Fibroblast of the aortic adventitia (primary cell): ENCODE data around the gene CACNA1B. TPM values are rescaled to one million over a fixed set of nuclear protein-coding genes. Genes with fewer than 3 reads are reported as not detected.
"Not testable (repeated sequence)": the region's sequence is repeated elsewhere in the genome, so short reads cannot be mapped to it uniquely, and the experiment has no call there.

Source experiments
- DNase-seq: peaks from one replicate; pipeline ENCODE4 v3.0.0-alpha.2; 2010; ENCODE audit warnings: low read depth
- H3K4me3 ChIP-seq: 2 replicates; pipeline ENCODE4 v1.5.1; 2011; ENCODE audit warnings: low read depth, mild to moderate bottlenecking, control low read depth, low read length, moderate library complexity
- CTCF ChIP-seq: IDR thresholded peaks from 2 replicates; pipeline ENCODE4 v1.5.1; 2011; ENCODE audit warnings: mild to moderate bottlenecking, low read length, control low read depth, inconsistent platforms; ENCODE audit not compliant: insufficient read depth
- total RNA-seq: library from RNA; depleted of rRNA; stranded (reverse); fragments of >200 nt; gene quantifications from 2 replicates; pipeline ENCODE4 v1.2.3, GENCODE V29; 2012; ENCODE audit warnings: low replicate concordance

CACNA1B gene
- total RNA-seq, 1 donor = under 0.01 TPM

GRCh38 chr9:138103849-138104206 lies 226.2 kb downstream of the CACNA1B start:
- no peak for DNase-seq
- no peak overlapping the region for H3K4me3 ChIP-seq
- no peak for TF ChIP-seq CTCF

GRCh38 chr9:138104251-138105122 lies 226.9 kb downstream of the CACNA1B start:
- no peak for DNase-seq
- H3K4me3 ChIP-seq = no peak overlapping the region
- TF ChIP-seq CTCF = no peak

- H3K4me3 ChIP-seq = no peak overlapping the region
- TF ChIP-seq CTCF = no peak
- no peak for DNase-seq
Observed at GRCh38 chr9:138105123-138105415, 227.5 kb downstream of the CACNA1B start.

GRCh38 chr9:138105561-138106505 lies 228.3 kb downstream of the CACNA1B start:
- no peak for TF ChIP-seq CTCF

GRCh38 chr9:138107039-138107438 lies 229.5 kb downstream of the CACNA1B start:
- H3K4me3 ChIP-seq, DNase-seq: not testable (repeated sequence)

More at GRCh38 chr9:138105561-138106505, 228.3 kb downstream of the CACNA1B start:
- no peak for DNase-seq
- no peak overlapping the region for H3K4me3 ChIP-seq

- H3K4me3 ChIP-seq = no peak overlapping the region
- TF ChIP-seq CTCF = no peak
- DNase-seq = no peak
Observed at GRCh38 chr9:138111607-138112006, 234.0 kb downstream of the CACNA1B start.

- TF ChIP-seq CTCF = no peak
Observed at GRCh38 chr9:138112090-138112748, 234.6 kb downstream of the CACNA1B start.

More at GRCh38 chr9:138112090-138112748, 234.6 kb downstream of the CACNA1B start:
- no peak for DNase-seq
- no peak overlapping the region for H3K4me3 ChIP-seq
